ENCODE data around the gene KLHDC4.

DNA sequence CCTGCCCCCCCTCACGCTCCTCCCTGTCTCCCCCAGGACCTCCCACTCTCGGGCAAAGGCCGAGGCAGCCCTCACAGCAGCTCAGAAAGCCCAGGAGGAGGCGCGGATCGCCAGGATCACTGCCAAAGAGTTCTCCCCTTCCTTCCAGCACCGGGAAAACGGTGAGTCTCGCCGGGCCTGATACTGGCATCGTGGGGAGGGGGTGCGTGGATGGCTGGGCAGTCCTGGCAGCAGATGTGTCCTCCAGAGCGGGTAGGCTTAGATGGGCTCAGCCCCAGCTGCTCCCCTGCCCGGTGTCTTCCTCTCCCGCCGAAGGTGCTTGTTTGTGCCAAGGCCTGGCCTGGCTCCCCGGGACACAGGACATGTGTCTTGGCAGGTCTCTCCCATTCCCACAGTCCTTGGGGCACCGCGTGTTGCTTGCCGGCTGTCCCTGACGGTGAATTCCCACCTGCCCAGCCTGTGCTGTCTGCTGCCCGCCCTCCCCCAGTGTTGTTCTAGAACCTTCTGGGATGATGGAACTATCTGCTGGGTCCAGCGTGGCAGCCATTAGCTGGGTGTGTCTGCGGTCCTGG, 81.6 kb downstream of the KLHDC4 start:
- TF ChIP-seq EZH2 (IDR thresholded peaks at IDR 0.05; ENCODE audit: borderline replicate concordance, control insufficient read depth, low read depth, low read length) (no peak), ZBTB33 (IDR thresholded peaks at IDR 0.05) (no peak), POLR2A (IDR thresholded peaks at IDR 0.05; ENCODE audit: low read depth, low read length) (no peak), TARDBP (IDR thresholded peaks at IDR 0.05; ENCODE audit: borderline replicate concordance) (no peak), RELA (IDR thresholded peaks at IDR 0.05; ENCODE audit: borderline replicate concordance, partially characterized antibody) (no peak), USF2 (IDR thresholded peaks at IDR 0.05; ENCODE audit: borderline replicate concordance, low read depth, low read length) (no peak), ESRRA (IDR thresholded peaks at IDR 0.05; ENCODE audit: low read length) (no peak)
- TF ChIP-seq, protein P1, sequence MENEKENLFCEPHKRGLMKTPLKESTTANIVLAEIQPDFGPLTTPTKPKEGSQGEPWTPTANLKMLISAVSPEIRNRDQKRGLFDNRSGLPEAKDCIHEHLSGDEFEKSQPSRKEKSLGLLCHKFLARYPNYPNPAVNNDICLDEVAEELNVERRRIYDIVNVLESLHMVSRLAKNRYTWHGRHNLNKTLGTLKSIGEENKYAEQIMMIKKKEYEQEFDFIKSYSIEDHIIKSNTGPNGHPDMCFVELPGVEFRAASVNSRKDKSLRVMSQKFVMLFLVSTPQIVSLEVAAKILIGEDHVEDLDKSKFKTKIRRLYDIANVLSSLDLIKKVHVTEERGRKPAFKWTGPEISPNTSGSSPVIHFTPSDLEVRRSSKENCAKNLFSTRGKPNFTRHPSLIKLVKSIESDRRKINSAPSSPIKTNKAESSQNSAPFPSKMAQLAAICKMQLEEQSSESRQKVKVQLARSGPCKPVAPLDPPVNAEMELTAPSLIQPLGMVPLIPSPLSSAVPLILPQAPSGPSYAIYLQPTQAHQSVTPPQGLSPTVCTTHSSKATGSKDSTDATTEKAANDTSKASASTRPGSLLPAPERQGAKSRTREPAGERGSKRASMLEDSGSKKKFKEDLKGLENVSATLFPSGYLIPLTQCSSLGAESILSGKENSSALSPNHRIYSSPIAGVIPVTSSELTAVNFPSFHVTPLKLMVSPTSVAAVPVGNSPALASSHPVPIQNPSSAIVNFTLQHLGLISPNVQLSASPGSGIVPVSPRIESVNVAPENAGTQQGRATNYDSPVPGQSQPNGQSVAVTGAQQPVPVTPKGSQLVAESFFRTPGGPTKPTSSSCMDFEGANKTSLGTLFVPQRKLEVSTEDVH (IDR thresholded peaks at IDR 0.05; ENCODE audit: low read depth, partially characterized antibody) = no peak
- TF ChIP-seq, protein P2, sequence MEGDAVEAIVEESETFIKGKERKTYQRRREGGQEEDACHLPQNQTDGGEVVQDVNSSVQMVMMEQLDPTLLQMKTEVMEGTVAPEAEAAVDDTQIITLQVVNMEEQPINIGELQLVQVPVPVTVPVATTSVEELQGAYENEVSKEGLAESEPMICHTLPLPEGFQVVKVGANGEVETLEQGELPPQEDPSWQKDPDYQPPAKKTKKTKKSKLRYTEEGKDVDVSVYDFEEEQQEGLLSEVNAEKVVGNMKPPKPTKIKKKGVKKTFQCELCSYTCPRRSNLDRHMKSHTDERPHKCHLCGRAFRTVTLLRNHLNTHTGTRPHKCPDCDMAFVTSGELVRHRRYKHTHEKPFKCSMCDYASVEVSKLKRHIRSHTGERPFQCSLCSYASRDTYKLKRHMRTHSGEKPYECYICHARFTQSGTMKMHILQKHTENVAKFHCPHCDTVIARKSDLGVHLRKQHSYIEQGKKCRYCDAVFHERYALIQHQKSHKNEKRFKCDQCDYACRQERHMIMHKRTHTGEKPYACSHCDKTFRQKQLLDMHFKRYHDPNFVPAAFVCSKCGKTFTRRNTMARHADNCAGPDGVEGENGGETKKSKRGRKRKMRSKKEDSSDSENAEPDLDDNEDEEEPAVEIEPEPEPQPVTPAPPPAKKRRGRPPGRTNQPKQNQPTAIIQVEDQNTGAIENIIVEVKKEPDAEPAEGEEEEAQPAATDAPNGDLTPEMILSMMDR (IDR thresholded peaks at IDR 0.05 in 2 of 3, conservative IDR thresholded peaks at IDR 0.05 in 1 of 3; ENCODE audit: control insufficient read depth in 2 of 3, extremely low read depth in 1 of 3, insufficient read depth in 1 of 3, low read depth in 3 of 3, low read length in 3 of 3) = no peak

Data from GM12878 (cell line).